IMR-90 (cell line): ENCODE measurements around the gene A3GALT2. TPM values are rescaled to one million over a fixed set of nuclear protein-coding genes. Genes with fewer than 3 reads are reported as not detected.
A peak's percentile ranks its signal among the peaks of the same experiment; 100 is the strongest.

Experiments
- ATAC-seq: fragments of 200-7000 bp; cut with Tn5 transposase; 2 replicates; pipeline ENCODE4 v1.9.1; 2020; ENCODE audit warnings: low read depth, mild to moderate bottlenecking, moderate library complexity
- BruUV-seq: library from RNA; stranded (reverse); fragments of 400-500 nt; replicated peaks from 2 replicates; lab custom pipeline; 2021; lab: Mats Ljungman, UMichigan
- CTCF ChIA-PET: fragments of 300-600 bp; formaldehyde crosslinking; extraction: SDS; loops from one replicate; lab custom pipeline; 2021; ENCODE audit warnings: antibody characterized with exemption; lab: Yijun Ruan, JAX
- POLR2A ChIA-PET: fragments of 300-600 bp; sonication (Branson Sonifier 250); formaldehyde crosslinking; loops from one replicate; lab custom pipeline; 2022; ENCODE audit warnings: antibody characterized with exemption; ENCODE audit not compliant: unreplicated experiment; lab: Charles Lee
- DNase-seq: peaks from one replicate; pipeline ENCODE4 v3.0.0; 2013
- H2AFZ ChIP-seq: replicated peaks from 2 replicates; pipeline ENCODE3; 2013; ENCODE audit warnings: low read length, mild to moderate bottlenecking; ENCODE audit not compliant: poor library complexity
- H2AK5ac ChIP-seq: 2 replicates; pipeline ENCODE4 v1.6.1; 2013; ENCODE audit warnings: low read depth, low read length, inconsistent platforms
- H2AK9ac ChIP-seq: replicated peaks from 2 replicates; pipeline ENCODE3; 2013; ENCODE audit warnings: mild to moderate bottlenecking, low read depth, low read length, moderate library complexity; ENCODE audit not compliant: poor library complexity
- H2BK120ac ChIP-seq: 2 replicates; pipeline ENCODE4 v1.6.1; 2013; ENCODE audit warnings: low read depth, low read length, inconsistent platforms
- H2BK15ac ChIP-seq: 3 replicates; pipeline ENCODE4 v1.6.1; 2013; ENCODE audit warnings: low read depth, low read length, inconsistent platforms
- H2BK20ac ChIP-seq: 2 replicates; pipeline ENCODE4 v1.6.1; 2013; ENCODE audit warnings: low read depth, mild to moderate bottlenecking, inconsistent platforms, low read length, moderate library complexity
- H2BK5ac ChIP-seq: 2 replicates; pipeline ENCODE4 v1.6.1; 2013; ENCODE audit warnings: mild to moderate bottlenecking, low read depth, low read length, inconsistent platforms; ENCODE audit not compliant: poor library complexity, severe bottlenecking
- H3K14ac ChIP-seq: replicated peaks from 2 replicates; pipeline ENCODE4 v1.6.1; 2013; ENCODE audit warnings: low read depth, low read length, inconsistent platforms
- H3K18ac ChIP-seq: 2 replicates; pipeline ENCODE4 v1.6.1; 2013; ENCODE audit warnings: low read depth, low read length, control low read depth
- H3K23ac ChIP-seq: 2 replicates; pipeline ENCODE4 v1.6.1; 2013; ENCODE audit warnings: low read depth, low read length, inconsistent platforms
- H3K27ac ChIP-seq: 2 replicates; pipeline ENCODE4 v1.5.1; 2013; ENCODE audit warnings: mild to moderate bottlenecking, control low read depth, low read length; ENCODE audit not compliant: insufficient read depth
- H3K27me3 ChIP-seq: 2 replicates; pipeline ENCODE4 v1.6.1; 2013; ENCODE audit warnings: low read length; ENCODE audit not compliant: control insufficient read depth, insufficient read depth
- H3K36me3 ChIP-seq: 2 replicates; pipeline ENCODE4 v1.6.1; 2013; ENCODE audit warnings: low read length, mixed read lengths; ENCODE audit not compliant: control insufficient read depth, insufficient read depth
- H3K4ac ChIP-seq: 2 replicates; pipeline ENCODE4 v1.6.1; 2013; ENCODE audit warnings: low read depth, low read length, inconsistent platforms
- H3K4me1 ChIP-seq: 2 replicates; pipeline ENCODE4 v1.6.1; 2013; ENCODE audit warnings: low read length, mixed read lengths; ENCODE audit not compliant: control insufficient read depth, insufficient read depth
- H3K4me2 ChIP-seq: 2 replicates; pipeline ENCODE4 v1.6.1; 2013; ENCODE audit warnings: low read depth, mild to moderate bottlenecking, control low read depth, low read length, moderate library complexity
- H3K4me3 ChIP-seq: 2 replicates; pipeline ENCODE4 v1.5.1; 2013; ENCODE audit warnings: low read depth, mild to moderate bottlenecking, control low read depth, low read length, moderate library complexity; ENCODE audit not compliant: insufficient read depth
- H3K56ac ChIP-seq: 2 replicates; pipeline ENCODE4 v1.6.1; 2013; ENCODE audit warnings: low read length, inconsistent platforms; ENCODE audit not compliant: insufficient read depth; ENCODE audit errors: extremely low read depth
- H3K79me1 ChIP-seq, 2 experiments: 2 replicates each; pipeline ENCODE4 v1.6.1; 2013; ENCODE audit warnings: low read length in 2 of 2, inconsistent platforms in 1 of 2, low read depth in 1 of 2
- H3K9ac ChIP-seq: 2 replicates; pipeline ENCODE4 v1.6.1; 2013; ENCODE audit warnings: low read depth, low read length, control low read depth
- H3K9me1 ChIP-seq: 2 replicates; pipeline ENCODE4 v1.6.1; 2013; ENCODE audit warnings: low read length, inconsistent platforms; ENCODE audit not compliant: insufficient read depth
- H3K9me3 ChIP-seq: 2 replicates; pipeline ENCODE4 v1.6.1; 2013; ENCODE audit warnings: low read length; ENCODE audit not compliant: control insufficient read depth, insufficient read depth
- H4K20me1 ChIP-seq: 2 replicates; pipeline ENCODE4 v1.6.1; 2013; ENCODE audit warnings: low read length, inconsistent platforms; ENCODE audit not compliant: insufficient read depth
- H4K5ac ChIP-seq: 2 replicates; pipeline ENCODE4 v1.6.1; 2013; ENCODE audit warnings: mild to moderate bottlenecking, low read depth, low read length, control low read depth
- H4K8ac ChIP-seq, 2 experiments: 2 replicates each; pipeline ENCODE4 v1.6.1; 2013; ENCODE audit warnings: low read depth in 2 of 2, low read length in 2 of 2, control low read depth in 1 of 2, inconsistent platforms in 1 of 2
- H4K91ac ChIP-seq: 2 replicates; pipeline ENCODE4 v1.6.1; 2013; ENCODE audit warnings: low read depth, low read length, inconsistent platforms; ENCODE audit not compliant: insufficient read depth
- CEBPB ChIP-seq: IDR thresholded peaks from 2 replicates; pipeline ENCODE4 v1.6.1; 2012; ENCODE audit warnings: low read depth, low read length, improper control_type of control experiment
- MXI1 ChIP-seq: IDR thresholded peaks from 2 replicates; pipeline ENCODE4 v1.6.1; 2012; ENCODE audit warnings: low read depth, mild to moderate bottlenecking, low read length, moderate library complexity, borderline replicate concordance
- WGBS, 2 experiments: methylation state at CpG; one replicate each; pipeline versions ENCODE4 v1.1.5 to v1.1.7; 2013; ENCODE audit warnings: missing lambda C conversion rate in 2 of 2; ENCODE audit not compliant: insufficient read length in 1 of 2; ENCODE audit errors: extremely low coverage in 2 of 2; 5-methylcytosine and 5-hydroxymethylcytosine counted together
- dilution Hi-C: fragments of 300-500 bp; cut with HindIII; formaldehyde crosslinking; loops from one replicate; pipeline ENCODE4 v1.14.3; 2018; ENCODE audit warnings: low sequenced_read_pairs; ENCODE audit not compliant: unreplicated experiment
- in situ Hi-C: fragments of 300-500 bp; cut with MboI; formaldehyde crosslinking; loops from 3 replicates; pipeline ENCODE4 v1.14.3; 2019; ENCODE audit warnings: low sequenced_read_pairs, inconsistent platforms, mixed read lengths
- intact Hi-C: fragments of 100-400 bp; cut with micrococcal nuclease; formaldehyde crosslinking; loops from 2 replicates; pipeline ENCODE4 v1.10.0; 2022
- polyA plus RNA-seq, 3 experiments: library from polyadenylated mRNA; depleted of rRNA; stranded (reverse); fragments of >200 nt; gene quantifications; 2 replicates each; pipeline ENCODE4 v1.2.3, GENCODE V29; 2012; ENCODE audit warnings: low replicate concordance in 1 of 3
- total RNA-seq: library from RNA; depleted of rRNA; stranded (reverse); fragments of >200 nt; gene quantifications from 2 replicates; pipeline ENCODE4 v1.2.3, GENCODE V29; 2012

The A3GALT2 gene
- total and polyA plus RNA-seq, 2 of the 4 experiments (the other 2 are of a cell fraction): not detected

GRCh38 chr1:33360367-33360766, 39.5 kb upstream of the A3GALT2 start:
- DNase-seq (no peak), ATAC-seq (no peak)
- H3K4me1 ChIP-seq: peaks cover 21% of the 10 kb centered on the region
- H3K9me1 ChIP-seq: peaks cover 15% of the 10 kb centered on the region
- in situ Hi-C loops (no loop called here), dilution Hi-C loops (no loop called here), intact Hi-C loops (loop anchor here (10.0 kb wide), 1 partner anchor 266 kb away; no protein-coding TSS in a partner anchor)
- H4K20me1 ChIP-seq: no peaks in the 10 kb centered on the region
- peaks cover 4 to 11% of the 10 kb centered on the region in 2 experiments; a peak in 1 of 4 replicates for H3K79me1 ChIP-seq
- CTCF ChIA-PET: no interaction called here
- H3K27ac ChIP-seq: no peak overlapping the region
- no peak overlapping the region for H2AK5ac ChIP-seq
- peaks cover 1% of the 10 kb centered on the region; the same call in 1 of the 2 replicates for H3K36me3 ChIP-seq
- TF ChIP-seq CEBPB (peak; percentile 49; the same call in 1 of the 2 replicates), MXI1 (no peak)
- H3K18ac ChIP-seq: no peak overlapping the region
- no peak overlapping the region for H2BK120ac ChIP-seq
- H3K56ac ChIP-seq: no peak overlapping the region
- no peak overlapping the region for H3K9ac ChIP-seq
- H4K91ac ChIP-seq: no peak overlapping the region
- no CpG with 5 or more reads among the region's 1 CpG for WGBS, 2 experiments
- H2AK9ac ChIP-seq: no peak overlapping the region
- H3K9me3 ChIP-seq: no peaks in the 10 kb centered on the region
- H2BK20ac ChIP-seq: no peak overlapping the region
- no peak overlapping the region for H2BK15ac ChIP-seq
- H3K23ac ChIP-seq: no peak overlapping the region
- no peak overlapping the region for H2AFZ ChIP-seq
- H3K27me3 ChIP-seq: no peaks in the 10 kb centered on the region
- POLR2A ChIA-PET: no interaction called here
- no peak overlapping the region for H4K8ac ChIP-seq
- H4K5ac ChIP-seq: no peak overlapping the region
- no peak overlapping the region for H3K4ac ChIP-seq
- no peak overlapping the region for H3K14ac ChIP-seq
- no TSS peak for BruUV-seq
- H3K4me2 ChIP-seq: no peak overlapping the region
- no peak overlapping the region for H3K4me3 ChIP-seq
- no peak overlapping the region for H2BK5ac ChIP-seq
